Measurements from ENCODE around the gene EVX2. TPM values are rescaled to one million over a fixed set of nuclear protein-coding genes. Genes with fewer than 3 reads are reported as not detected.

The EVX2 gene
- total RNA-seq, result not detected

GRCh38 chr2:176083796-176084261 lies at the start of gene EVX2:
Gene EVX2 (minus strand): TSS chr2:176083962. CDS start chr2:176083776, 186 bp downstream.
- H3K4me3 ChIP-seq, result no peak within 1 kb of the TSS

GRCh38 chr2:176133389-176133788 lies 49.6 kb upstream of the EVX2 start:
- DNase-seq, result no peak
- Histone ChIP-seq H3K27me3 (peaks cover 0 to 23% of the 10 kb centered on the region in 2 donors), H3K9me3 (no peaks in the 10 kb centered on the region), H3K4me3 (no peak overlapping the region), H3K27ac (peak overlapping the region in 1 of 4 donors; percentile 19), H3K36me3 (no peaks in the 10 kb centered on the region), H3K4me1 (peaks cover 0 to 24% (median 0%) of the 10 kb centered on the region in 4 donors)
- TF ChIP-seq POLR2A (IDR thresholded peaks at IDR 0.05) (no peak), CTCF (IDR thresholded peaks at IDR 0.05) (no peak)

More at GRCh38 chr2:176083796-176084261, at the start of gene EVX2:
- Histone ChIP-seq H3K36me3 (no peaks in the 10 kb centered on the region), H3K27ac (no peak within 1 kb of the TSS), H3K27me3 (peaks cover 0 to 88% of the 10 kb centered on the region in 2 donors), H3K9me3 (peaks cover 0 to 35% (median 0%) of the 10 kb centered on the region in 4 donors), H3K4me1 (peaks cover 0 to 23% (median 3%) of the 10 kb centered on the region in 4 donors)
- TF ChIP-seq CTCF (IDR thresholded peaks at IDR 0.05) (no peak), POLR2A (IDR thresholded peaks at IDR 0.05) (no peak)
- DNase-seq, result no peak

- Histone ChIP-seq H3K4me3 (peak overlapping the region; percentile 1 to 63 (median 24)), H3K27me3 (peaks cover 0 to 23% of the 10 kb centered on the region in 2 donors), H3K4me1 (peaks cover 0 to 28% (median 0%) of the 10 kb centered on the region in 4 donors), H3K36me3 (no peaks in the 10 kb centered on the region), H3K9me3 (no peaks in the 10 kb centered on the region), H3K27ac (peak overlapping the region in 3 of 4 donors; percentile 13 to 97 (median 51))
- TF ChIP-seq POLR2A (IDR thresholded peaks at IDR 0.05) (no peak), CTCF (IDR thresholded peaks at IDR 0.05) (no peak)
- peak in 1 of 3 donors; percentile 25 for DNase-seq
Measured at GRCh38 chr2:176132205-176133171, 48.7 kb upstream of the EVX2 start.

- Histone ChIP-seq H3K9me3 (no peaks in the 10 kb centered on the region), H3K27ac (peak overlapping the region in 3 of 4 donors; percentile 13 to 97 (median 29)), H3K4me1 (peaks cover 0 to 23% (median 0%) of the 10 kb centered on the region in 4 donors), H3K27me3 (peaks cover 0 to 23% of the 10 kb centered on the region in 2 donors), H3K4me3 (peak overlapping the region in 2 of 4 donors; percentile 21 to 63), H3K36me3 (no peaks in the 10 kb centered on the region)
- no peak for DNase-seq
- TF ChIP-seq POLR2A (IDR thresholded peaks at IDR 0.05) (no peak), CTCF (IDR thresholded peaks at IDR 0.05) (no peak)
Measured at GRCh38 chr2:176131848-176132158, 48.0 kb upstream of the EVX2 start.

- peaks cover 0 to 22% (median 0%) of the 10 kb centered on the region in 4 donors for H3K4me1 ChIP-seq
- no peak for TF ChIP-seq CTCF (IDR thresholded peaks at IDR 0.05)
- peak overlapping the region; percentile 38 to 63 (median 52) for H3K4me3 ChIP-seq
Measured at GRCh38 chr2:176130957-176131847, 47.4 kb upstream of the EVX2 start.

More at GRCh38 chr2:176130957-176131847, 47.4 kb upstream of the EVX2 start:
- Histone ChIP-seq H3K9me3 (no peaks in the 10 kb centered on the region), H3K27ac (peak overlapping the region; percentile 72 to 97 (median 86)), H3K36me3 (no peaks in the 10 kb centered on the region), H3K27me3 (peaks cover 0 to 23% of the 10 kb centered on the region in 2 donors)
- no peak for DNase-seq

Measured in Peyer's patch (tissue), 4 donors.